Hepatocyte (in vitro differentiated cells): Measurements from ENCODE around the gene CCDC102B. TPM values are rescaled to one million over a fixed set of nuclear protein-coding genes. Genes with fewer than 3 reads are reported as not detected.

Experiments used
- DNase-seq: peaks from one replicate; pipeline ENCODE4 v3.0.0-alpha.2; 2016; ENCODE audit warnings: low spot score
- H2AFZ ChIP-seq: fragments of 200-600 bp; sonication (generic); 2 replicates; pipeline ENCODE4 v1.6.0; 2016; ENCODE audit warnings: antibody characterized with exemption, mild to moderate bottlenecking
- H3K27ac ChIP-seq: fragments of 200-600 bp; sonication (generic); 2 replicates; pipeline ENCODE4 v1.5.1; 2016; ENCODE audit warnings: mild to moderate bottlenecking
- H3K27me3 ChIP-seq: fragments of 200-600 bp; sonication (generic); 2 replicates; pipeline ENCODE4 v1.6.1; 2016
- H3K36me3 ChIP-seq: fragments of 200-600 bp; sonication (generic); replicated peaks from 2 replicates; pipeline ENCODE4 v1.5.1; 2016; ENCODE audit warnings: low read depth; ENCODE audit not compliant: insufficient read depth
- H3K4me1 ChIP-seq: fragments of 200-600 bp; sonication (generic); 2 replicates; pipeline ENCODE4 v1.5.1; 2016; ENCODE audit warnings: mild to moderate bottlenecking, moderate library complexity; ENCODE audit not compliant: insufficient read depth
- H3K4me2 ChIP-seq: fragments of 200-600 bp; sonication (generic); 2 replicates; pipeline ENCODE4 v1.6.0; 2016
- H3K4me3 ChIP-seq: fragments of 200-600 bp; sonication (generic); 2 replicates; pipeline ENCODE4 v1.5.1; 2016; ENCODE audit warnings: mild to moderate bottlenecking
- H3K79me2 ChIP-seq: fragments of 200-600 bp; sonication (generic); 2 replicates; pipeline ENCODE4 v1.6.0; 2017; ENCODE audit warnings: mild to moderate bottlenecking
- H3K9me2 ChIP-seq: fragments of 200-600 bp; sonication (generic); replicated peaks from 2 replicates; pipeline ENCODE4 v1.6.0; 2017; ENCODE audit warnings: mild to moderate bottlenecking; ENCODE audit not compliant: insufficient read depth
- H3K9me3 ChIP-seq: fragments of 200-600 bp; sonication (generic); 2 replicates; pipeline ENCODE4 v1.5.1; 2016; ENCODE audit warnings: low read depth, mild to moderate bottlenecking
- H4K20me1 ChIP-seq: fragments of 200-600 bp; sonication (generic); 2 replicates; pipeline ENCODE4 v1.6.0; 2016; ENCODE audit warnings: mild to moderate bottlenecking; ENCODE audit not compliant: insufficient read depth, poor library complexity, severe bottlenecking
- CTCF ChIP-seq: fragments of 200-600 bp; sonication (generic); IDR thresholded peaks from 2 replicates; pipeline ENCODE4 v1.5.1; 2016; ENCODE audit warnings: antibody characterized with exemption, mild to moderate bottlenecking; ENCODE audit not compliant: poor library complexity
- EZH2 ChIP-seq: fragments of 200-600 bp; sonication (generic); IDR thresholded peaks from 2 replicates; pipeline ENCODE4 v1.6.1; 2016; ENCODE audit warnings: antibody characterized with exemption, mild to moderate bottlenecking, borderline replicate concordance
- EZH2phosphoT487 ChIP-seq: fragments of 200-600 bp; sonication (generic); IDR thresholded peaks from one replicate; pipeline ENCODE4 v1.6.1; 2018; ENCODE audit warnings: antibody characterized with exemption, mild to moderate bottlenecking, low read depth, moderate library complexity; ENCODE audit not compliant: unreplicated experiment, severe bottlenecking
- WGBS: methylation state at CpG from one replicate; pipeline ENCODE4 v1.1.6; 2016; ENCODE audit warnings: low lambda C conversion rate; ENCODE audit errors: missing lambda C conversion rate; 5-methylcytosine and 5-hydroxymethylcytosine counted together
- polyA plus RNA-seq: library from polyadenylated mRNA; unstranded; fragments of >200 nt; fragmentation: Nextera tagmentation; extraction: Ambion mirVana; gene quantifications from 2 replicates; pipeline ENCODE4 v1.2.1, GENCODE V29; 2016
- total RNA-seq: library from RNA; depleted of rRNA; stranded (reverse); fragments of >200 nt; gene quantifications from 2 replicates; pipeline ENCODE4 v1.2.3, GENCODE V29; 2014

Gene CCDC102B
- total and polyA plus RNA-seq, 2 experiments from 2014 or later: 2.8 to 5.4 TPM

- no peak for TF ChIP-seq EZH2
- TF ChIP-seq CTCF: no peak
- TF ChIP-seq EZH2phosphoT487: no peak
- no peaks in the 10 kb centered on the region for H3K36me3 ChIP-seq
- H4K20me1 ChIP-seq: no peaks in the 10 kb centered on the region
- no peak overlapping the region for H2AFZ ChIP-seq
- no peaks in the 10 kb centered on the region for H3K9me2 ChIP-seq
- no peak overlapping the region for H3K27ac ChIP-seq
- no peak overlapping the region for H3K4me2 ChIP-seq
- no peaks in the 10 kb centered on the region for H3K9me3 ChIP-seq
- no peak for DNase-seq
- no peaks in the 10 kb centered on the region for H3K79me2 ChIP-seq
- H3K4me1 ChIP-seq: no peaks in the 10 kb centered on the region
- H3K4me3 ChIP-seq: no peak overlapping the region
- no peaks in the 10 kb centered on the region for H3K27me3 ChIP-seq
- 82% methylated on average over 5 of the region's 5 CpGs for WGBS
Measured at GRCh38 chr18:69008538-69008937, 210.7 kb downstream of the CCDC102B start.

- Histone ChIP-seq H4K20me1 (no peaks in the 10 kb centered on the region), H3K27ac (no peak overlapping the region), H3K27me3 (no peaks in the 10 kb centered on the region), H3K4me1 (no peaks in the 10 kb centered on the region), H3K4me3 (no peak overlapping the region), H3K79me2 (no peaks in the 10 kb centered on the region), H3K9me3 (no peaks in the 10 kb centered on the region), H3K36me3 (no peaks in the 10 kb centered on the region), H2AFZ (no peak overlapping the region), H3K9me2 (no peaks in the 10 kb centered on the region), H3K4me2 (no peak overlapping the region)
- WGBS: 89% methylated on average over 8 of the region's 8 CpGs
- no peak for TF ChIP-seq EZH2
- no peak for TF ChIP-seq EZH2phosphoT487
- TF ChIP-seq CTCF: no peak
- DNase-seq: no peak
Measured at GRCh38 chr18:69021211-69021805, 223.4 kb downstream of the CCDC102B start.

- H3K27ac ChIP-seq: no peak overlapping the region
- WGBS: 92% methylated on average over 1 of the region's 1 CpG
- DNase-seq: no peak
- no peaks in the 10 kb centered on the region for H3K9me3 ChIP-seq
- H3K79me2 ChIP-seq: no peaks in the 10 kb centered on the region
- no peaks in the 10 kb centered on the region for H3K4me1 ChIP-seq
- H3K36me3 ChIP-seq: no peaks in the 10 kb centered on the region
- no peaks in the 10 kb centered on the region for H3K9me2 ChIP-seq
- no peak overlapping the region for H3K4me2 ChIP-seq
- TF ChIP-seq EZH2: no peak
- no peak for TF ChIP-seq EZH2phosphoT487
- TF ChIP-seq CTCF: no peak
- H4K20me1 ChIP-seq: no peaks in the 10 kb centered on the region
- no peaks in the 10 kb centered on the region for H3K27me3 ChIP-seq
- H2AFZ ChIP-seq: no peak overlapping the region
- no peak overlapping the region for H3K4me3 ChIP-seq
Measured at GRCh38 chr18:69022426-69022825, 224.5 kb downstream of the CCDC102B start.

- no peak overlapping the region for H3K4me3 ChIP-seq
- no peak overlapping the region for H2AFZ ChIP-seq
- H3K9me3 ChIP-seq: no peaks in the 10 kb centered on the region
- no peaks in the 10 kb centered on the region for H3K9me2 ChIP-seq
- DNase-seq: no peak
- no peak overlapping the region for H3K4me2 ChIP-seq
- H3K36me3 ChIP-seq: no peaks in the 10 kb centered on the region
- no peak for TF ChIP-seq EZH2phosphoT487
- no peak for TF ChIP-seq EZH2
- no peak for TF ChIP-seq CTCF
- no peak overlapping the region for H3K27ac ChIP-seq
- H4K20me1 ChIP-seq: no peaks in the 10 kb centered on the region
- H3K4me1 ChIP-seq: no peaks in the 10 kb centered on the region
- no peaks in the 10 kb centered on the region for H3K27me3 ChIP-seq
- WGBS: 85% methylated on average over 1 of the region's 1 CpG
- no peaks in the 10 kb centered on the region for H3K79me2 ChIP-seq
Measured at GRCh38 chr18:69031571-69031970, 233.7 kb downstream of the CCDC102B start.
